ENCODE data around the gene DHRSX. TPM values are rescaled to one million over a fixed set of nuclear protein-coding genes. Genes with fewer than 3 reads are reported as not detected.

Gene DHRSX
- total and polyA plus RNA-seq, 9 of the 15 experiments (the other 6 are each of a cell fraction or from before 2014, with no cell fraction given) = 0.59 to 11.0 (median 6.2) TPM

- TF ChIP-seq ARID1B (IDR thresholded peaks at IDR 0.05) (no peak), ZBED1 (IDR thresholded peaks at IDR 0.05) (peak; percentile 38; the same call in 1 of the 2 replicates), CEBPG (CRISPR knock-in tag; IDR thresholded peaks at IDR 0.05) (no peak), CEBPG (tag; conservative IDR thresholded peaks at IDR 0.05 in 1 of 2, IDR thresholded peaks at IDR 0.05 in 1 of 2) (no peak), NR4A1 (CRISPR knock-in tag; IDR thresholded peaks at IDR 0.05) (no peak), NR4A1 (tag; IDR thresholded peaks at IDR 0.05) (no peak), TOE1 (IDR thresholded peaks at IDR 0.05; ENCODE audit: borderline replicate concordance) (peak; percentile 83), TOE1 (CRISPR knock-in tag; IDR thresholded peaks at IDR 0.05; ENCODE audit: borderline replicate concordance, low read depth) (0 out of 2 replicates have a peak, but pooled peaks have one; percentile 43), MYNN (IDR thresholded peaks at IDR 0.05) (peak; percentile 57; the same call in 1 of the 2 replicates), MYNN (CRISPR knock-in tag; IDR thresholded peaks at IDR 0.05) (no peak), YY1 (IDR thresholded peaks at IDR 0.05; ENCODE audit: borderline replicate concordance in 1 of 3, control insufficient read depth in 1 of 3, extremely low read depth in 1 of 3, insufficient read depth in 3 of 3, insufficient read length in 1 of 3, insufficient replicate concordance in 2 of 3, low read depth in 1 of 3, low read length in 2 of 3) (peak in 1 of 3 experiments; percentile 2), ZNF253 (CRISPR knock-in tag; conservative IDR thresholded peaks at IDR 0.05) (no peak), BRD4 (IDR thresholded peaks at IDR 0.05) (peak; percentile 33; the same call in 1 of the 2 replicates), NFIC (IDR thresholded peaks at IDR 0.05) (peak; percentile 97), SAFB2 (IDR thresholded peaks at IDR 0.05; ENCODE audit: borderline replicate concordance, low read depth, low read length, severe bottlenecking) (no peak), SNRNP70 (optimal IDR thresholded peaks at IDR 0.05; ENCODE audit: low read depth, low read length) (no peak), ESRRB (CRISPR knock-in tag; IDR thresholded peaks at IDR 0.05; ENCODE audit: borderline replicate concordance) (no peak), MNT (conservative IDR thresholded peaks at IDR 0.05) (peak; percentile 18 to 57; a peak in 1 of 4 replicates), FOXA3 (CRISPR knock-in tag; conservative IDR thresholded peaks at IDR 0.05 in 1 of 2, IDR thresholded peaks at IDR 0.05 in 1 of 2) (peak; percentile 64 to 92), RFX7 (CRISPR knock-in tag; IDR thresholded peaks at IDR 0.05) (no peak), ATF7 (IDR thresholded peaks at IDR 0.05) (0 out of 2 replicates have a peak, but pooled peaks have one; percentile 13), CXXC5 (CRISPR knock-in tag; IDR thresholded peaks at IDR 0.05) (peak; percentile 32; the same call in 1 of the 2 replicates), GABPB1 (CRISPR knock-in tag; IDR thresholded peaks at IDR 0.05) (peak; percentile 38; the same call in 1 of the 2 replicates), ZKSCAN1 (IDR thresholded peaks at IDR 0.05; ENCODE audit: low read depth, low read length) (no peak)
These were observed 25.6 kb downstream of the DHRSX start (continued) for GRCh38 chrX:2474963-2475726.
